IMR-90 (cell line): ENCODE results near the gene MAPKAP1. TPM values are rescaled to one million over a fixed set of nuclear protein-coding genes. Genes with fewer than 3 reads are reported as not detected.

Experiments
- ATAC-seq: fragments of 200-7000 bp; cut with Tn5 transposase; 2 replicates; pipeline ENCODE4 v1.9.1; 2020; ENCODE audit warnings: low read depth, mild to moderate bottlenecking, moderate library complexity
- BruUV-seq: library from RNA; stranded (reverse); fragments of 400-500 nt; replicated peaks from 2 replicates; lab custom pipeline; 2021; lab: Mats Ljungman, UMichigan
- CTCF ChIA-PET: fragments of 300-600 bp; formaldehyde crosslinking; extraction: SDS; loops from one replicate; lab custom pipeline; 2021; ENCODE audit warnings: antibody characterized with exemption; lab: Yijun Ruan, JAX
- POLR2A ChIA-PET: fragments of 300-600 bp; sonication (Branson Sonifier 250); formaldehyde crosslinking; loops from one replicate; lab custom pipeline; 2022; ENCODE audit warnings: antibody characterized with exemption; ENCODE audit not compliant: unreplicated experiment; lab: Charles Lee
- DNase-seq: peaks from one replicate; pipeline ENCODE4 v3.0.0; 2013
- H2AFZ ChIP-seq: replicated peaks from 2 replicates; pipeline ENCODE3; 2013; ENCODE audit warnings: low read length, mild to moderate bottlenecking; ENCODE audit not compliant: poor library complexity
- H2AK5ac ChIP-seq: 2 replicates; pipeline ENCODE4 v1.6.1; 2013; ENCODE audit warnings: low read depth, low read length, inconsistent platforms
- H2AK9ac ChIP-seq: replicated peaks from 2 replicates; pipeline ENCODE3; 2013; ENCODE audit warnings: mild to moderate bottlenecking, low read depth, low read length, moderate library complexity; ENCODE audit not compliant: poor library complexity
- H2BK120ac ChIP-seq: 2 replicates; pipeline ENCODE4 v1.6.1; 2013; ENCODE audit warnings: low read depth, low read length, inconsistent platforms
- H2BK15ac ChIP-seq: 3 replicates; pipeline ENCODE4 v1.6.1; 2013; ENCODE audit warnings: low read depth, low read length, inconsistent platforms
- H2BK20ac ChIP-seq: 2 replicates; pipeline ENCODE4 v1.6.1; 2013; ENCODE audit warnings: low read depth, mild to moderate bottlenecking, inconsistent platforms, low read length, moderate library complexity
- H2BK5ac ChIP-seq: 2 replicates; pipeline ENCODE4 v1.6.1; 2013; ENCODE audit warnings: mild to moderate bottlenecking, low read depth, low read length, inconsistent platforms; ENCODE audit not compliant: poor library complexity, severe bottlenecking
- H3K14ac ChIP-seq: replicated peaks from 2 replicates; pipeline ENCODE4 v1.6.1; 2013; ENCODE audit warnings: low read depth, low read length, inconsistent platforms
- H3K18ac ChIP-seq: 2 replicates; pipeline ENCODE4 v1.6.1; 2013; ENCODE audit warnings: low read depth, low read length, control low read depth
- H3K23ac ChIP-seq: 2 replicates; pipeline ENCODE4 v1.6.1; 2013; ENCODE audit warnings: low read depth, low read length, inconsistent platforms
- H3K27ac ChIP-seq: 2 replicates; pipeline ENCODE4 v1.5.1; 2013; ENCODE audit warnings: mild to moderate bottlenecking, control low read depth, low read length; ENCODE audit not compliant: insufficient read depth
- H3K27me3 ChIP-seq: 2 replicates; pipeline ENCODE4 v1.6.1; 2013; ENCODE audit warnings: low read length; ENCODE audit not compliant: control insufficient read depth, insufficient read depth
- H3K36me3 ChIP-seq: 2 replicates; pipeline ENCODE4 v1.6.1; 2013; ENCODE audit warnings: low read length, mixed read lengths; ENCODE audit not compliant: control insufficient read depth, insufficient read depth
- H3K4ac ChIP-seq: 2 replicates; pipeline ENCODE4 v1.6.1; 2013; ENCODE audit warnings: low read depth, low read length, inconsistent platforms
- H3K4me1 ChIP-seq: 2 replicates; pipeline ENCODE4 v1.6.1; 2013; ENCODE audit warnings: low read length, mixed read lengths; ENCODE audit not compliant: control insufficient read depth, insufficient read depth
- H3K4me2 ChIP-seq: 2 replicates; pipeline ENCODE4 v1.6.1; 2013; ENCODE audit warnings: low read depth, mild to moderate bottlenecking, control low read depth, low read length, moderate library complexity
- H3K4me3 ChIP-seq: 2 replicates; pipeline ENCODE4 v1.5.1; 2013; ENCODE audit warnings: low read depth, mild to moderate bottlenecking, control low read depth, low read length, moderate library complexity; ENCODE audit not compliant: insufficient read depth
- H3K56ac ChIP-seq: 2 replicates; pipeline ENCODE4 v1.6.1; 2013; ENCODE audit warnings: low read length, inconsistent platforms; ENCODE audit not compliant: insufficient read depth; ENCODE audit errors: extremely low read depth
- H3K79me1 ChIP-seq, 2 experiments: 2 replicates each; pipeline ENCODE4 v1.6.1; 2013; ENCODE audit warnings: low read length in 2 of 2, inconsistent platforms in 1 of 2, low read depth in 1 of 2
- H3K9ac ChIP-seq: 2 replicates; pipeline ENCODE4 v1.6.1; 2013; ENCODE audit warnings: low read depth, low read length, control low read depth
- H3K9me1 ChIP-seq: 2 replicates; pipeline ENCODE4 v1.6.1; 2013; ENCODE audit warnings: low read length, inconsistent platforms; ENCODE audit not compliant: insufficient read depth
- H3K9me3 ChIP-seq: 2 replicates; pipeline ENCODE4 v1.6.1; 2013; ENCODE audit warnings: low read length; ENCODE audit not compliant: control insufficient read depth, insufficient read depth
- H4K20me1 ChIP-seq: 2 replicates; pipeline ENCODE4 v1.6.1; 2013; ENCODE audit warnings: low read length, inconsistent platforms; ENCODE audit not compliant: insufficient read depth
- H4K5ac ChIP-seq: 2 replicates; pipeline ENCODE4 v1.6.1; 2013; ENCODE audit warnings: mild to moderate bottlenecking, low read depth, low read length, control low read depth
- H4K8ac ChIP-seq, 2 experiments: 2 replicates each; pipeline ENCODE4 v1.6.1; 2013; ENCODE audit warnings: low read depth in 2 of 2, low read length in 2 of 2, control low read depth in 1 of 2, inconsistent platforms in 1 of 2
- H4K91ac ChIP-seq: 2 replicates; pipeline ENCODE4 v1.6.1; 2013; ENCODE audit warnings: low read depth, low read length, inconsistent platforms; ENCODE audit not compliant: insufficient read depth
- RCOR1 ChIP-seq: IDR thresholded peaks from 2 replicates; pipeline ENCODE4 v1.6.1; 2012; ENCODE audit warnings: mild to moderate bottlenecking, low read length, improper control_type of control experiment; ENCODE audit not compliant: insufficient replicate concordance
- WGBS, 2 experiments: methylation state at CpG; one replicate each; pipeline versions ENCODE4 v1.1.5 to v1.1.7; 2013; ENCODE audit warnings: missing lambda C conversion rate in 2 of 2; ENCODE audit not compliant: insufficient read length in 1 of 2; ENCODE audit errors: extremely low coverage in 2 of 2; 5-methylcytosine and 5-hydroxymethylcytosine counted together
- dilution Hi-C: fragments of 300-500 bp; cut with HindIII; formaldehyde crosslinking; loops from one replicate; pipeline ENCODE4 v1.14.3; 2018; ENCODE audit warnings: low sequenced_read_pairs; ENCODE audit not compliant: unreplicated experiment
- in situ Hi-C: fragments of 300-500 bp; cut with MboI; formaldehyde crosslinking; loops from 3 replicates; pipeline ENCODE4 v1.14.3; 2019; ENCODE audit warnings: low sequenced_read_pairs, inconsistent platforms, mixed read lengths
- intact Hi-C: fragments of 100-400 bp; cut with micrococcal nuclease; formaldehyde crosslinking; loops from 2 replicates; pipeline ENCODE4 v1.10.0; 2022
- polyA plus RNA-seq, 3 experiments: library from polyadenylated mRNA; depleted of rRNA; stranded (reverse); fragments of >200 nt; gene quantifications; 2 replicates each; pipeline ENCODE4 v1.2.3, GENCODE V29; 2012; ENCODE audit warnings: low replicate concordance in 1 of 3
- total RNA-seq: library from RNA; depleted of rRNA; stranded (reverse); fragments of >200 nt; gene quantifications from 2 replicates; pipeline ENCODE4 v1.2.3, GENCODE V29; 2012

Gene MAPKAP1
- total and polyA plus RNA-seq, 2 of the 4 experiments (the other 2 are of a cell fraction), result 87.2 to 158 TPM

GRCh38 chr9:125611121-125611765 lies 95.8 kb downstream of the MAPKAP1 start:
- in situ Hi-C loops, result no loop called here

More at GRCh38 chr9:125611121-125611765, 95.8 kb downstream of the MAPKAP1 start:
- Histone ChIP-seq H3K23ac (no peak overlapping the region), H3K4me2 (no peak overlapping the region), H2BK120ac (no peak overlapping the region), H3K4ac (no peak overlapping the region), H2AK5ac (no peak overlapping the region), H3K79me1 (peaks cover 23 to 42% of the 10 kb centered on the region in 2 experiments), H3K4me1 (peaks cover 2% of the 10 kb centered on the region), H4K5ac (no peak overlapping the region), H2BK20ac (no peak overlapping the region), H3K56ac (no peak overlapping the region), H2AFZ (no peak overlapping the region), H2AK9ac (no peak overlapping the region), H2BK5ac (no peak overlapping the region), H2BK15ac (no peak overlapping the region), H3K9me1 (peaks cover 7% of the 10 kb centered on the region), H3K4me3 (no peak overlapping the region), H3K14ac (no peak overlapping the region), H3K27me3 (no peaks in the 10 kb centered on the region), H4K91ac (no peak overlapping the region), H3K9me3 (no peaks in the 10 kb centered on the region), H3K36me3 (no peaks in the 10 kb centered on the region), H3K18ac (no peak overlapping the region), H4K8ac (no peak overlapping the region), H3K9ac (no peak overlapping the region), H3K27ac (no peak overlapping the region), H4K20me1 (peaks cover 38% of the 10 kb centered on the region)
- BruUV-seq, result no TSS peak
- ATAC-seq, result no peak
- intact Hi-C loops, result no loop called here
- ChIA-PET POLR2A (no interaction called here), CTCF (no interaction called here)
- dilution Hi-C loops, result no loop called here
- no CpG with 5 or more reads among the region's 2 CpGs for WGBS, 2 experiments
- no peak for TF ChIP-seq RCOR1
- no peak for DNase-seq
